Measurements from ENCODE around the gene TGM1.

The TGM1 gene

DNA sequence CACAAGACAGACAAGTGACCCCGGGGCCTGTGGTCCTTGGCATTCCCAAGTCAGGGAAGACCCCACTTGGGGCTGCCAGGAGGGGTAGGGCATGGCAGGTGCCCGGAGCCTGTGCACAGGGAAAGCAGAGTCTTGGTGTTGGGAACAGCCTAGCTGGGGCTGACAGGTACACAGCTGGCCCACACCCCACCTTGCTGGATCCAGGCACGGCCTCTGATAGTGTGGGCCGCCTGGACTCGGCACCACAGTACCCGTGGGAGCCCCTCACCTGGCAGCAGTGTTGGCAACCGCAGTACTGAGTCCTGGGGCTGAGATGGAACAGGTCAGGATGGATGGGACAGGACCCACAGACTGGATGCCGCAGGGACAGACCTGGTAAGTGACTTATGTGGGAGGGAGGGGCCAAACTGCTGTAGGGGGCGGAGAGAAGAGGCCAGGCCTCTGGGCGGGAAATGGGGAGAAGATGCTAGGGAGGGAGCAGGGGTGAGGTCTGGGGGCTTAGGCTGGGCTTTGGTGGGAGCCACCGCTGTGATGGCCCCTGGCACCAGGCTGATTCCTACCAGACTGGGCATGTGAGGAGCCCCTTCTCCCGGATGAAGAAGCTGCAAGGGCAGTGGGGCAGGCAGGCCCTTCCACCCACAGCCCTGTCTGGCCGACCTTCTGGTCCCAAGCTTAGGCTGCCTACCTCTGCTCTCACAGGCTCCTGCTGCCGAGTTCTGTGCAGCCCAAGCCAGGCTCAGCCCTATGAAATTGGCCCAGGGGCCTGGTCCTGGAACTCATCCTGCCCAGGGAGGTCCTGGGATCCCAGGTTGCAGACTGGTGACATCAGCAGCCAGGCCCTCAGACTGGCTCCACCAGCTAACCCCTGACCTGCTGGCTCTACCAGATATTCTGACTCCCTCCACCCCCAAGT lies at the start of gene TGM1:
TGM1 (minus strand) TSS at position 357 of the 913 bp plus-strand sequence. CDS start 825 bp downstream, outside the sequence.
- no peak for DNase-seq

DNA sequence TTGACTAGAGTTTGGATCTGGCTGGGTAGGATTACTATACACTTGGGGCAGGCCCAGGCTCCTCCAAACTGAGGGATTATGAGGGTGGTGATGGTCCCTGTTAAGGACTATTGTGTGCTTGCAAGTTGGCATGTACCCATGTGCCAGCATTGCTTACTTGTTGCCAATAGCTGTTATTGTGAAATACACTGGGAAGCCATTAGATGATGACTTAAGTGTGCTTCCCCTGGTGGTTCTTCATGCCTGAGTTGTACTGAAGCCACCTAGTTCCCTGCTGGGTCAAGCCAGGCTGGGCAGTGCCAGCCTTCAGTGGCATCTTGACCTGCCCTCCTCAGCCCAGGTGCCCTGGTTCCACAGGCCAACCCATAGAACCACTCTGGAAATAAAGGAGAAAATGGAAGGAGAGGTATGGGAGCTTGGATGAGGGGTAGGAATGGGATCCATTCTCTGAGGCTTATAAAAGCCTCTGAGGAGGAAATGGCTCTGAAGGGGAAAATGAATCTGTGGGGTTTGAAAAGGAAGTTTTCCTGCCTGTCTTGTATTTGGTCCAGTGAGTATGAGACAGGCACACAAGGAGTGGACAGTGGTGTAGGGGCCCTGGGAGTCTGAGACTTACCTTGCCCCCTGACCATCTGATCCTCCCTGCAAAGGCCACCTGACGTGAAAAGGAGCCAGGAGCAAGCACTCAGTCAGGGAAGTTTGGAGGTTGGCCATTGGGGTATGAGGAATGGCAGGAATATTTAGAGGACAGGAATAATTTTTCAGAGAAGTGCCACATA lies 49.0 kb upstream of the TGM1 start:
- no peak for DNase-seq

DNA sequence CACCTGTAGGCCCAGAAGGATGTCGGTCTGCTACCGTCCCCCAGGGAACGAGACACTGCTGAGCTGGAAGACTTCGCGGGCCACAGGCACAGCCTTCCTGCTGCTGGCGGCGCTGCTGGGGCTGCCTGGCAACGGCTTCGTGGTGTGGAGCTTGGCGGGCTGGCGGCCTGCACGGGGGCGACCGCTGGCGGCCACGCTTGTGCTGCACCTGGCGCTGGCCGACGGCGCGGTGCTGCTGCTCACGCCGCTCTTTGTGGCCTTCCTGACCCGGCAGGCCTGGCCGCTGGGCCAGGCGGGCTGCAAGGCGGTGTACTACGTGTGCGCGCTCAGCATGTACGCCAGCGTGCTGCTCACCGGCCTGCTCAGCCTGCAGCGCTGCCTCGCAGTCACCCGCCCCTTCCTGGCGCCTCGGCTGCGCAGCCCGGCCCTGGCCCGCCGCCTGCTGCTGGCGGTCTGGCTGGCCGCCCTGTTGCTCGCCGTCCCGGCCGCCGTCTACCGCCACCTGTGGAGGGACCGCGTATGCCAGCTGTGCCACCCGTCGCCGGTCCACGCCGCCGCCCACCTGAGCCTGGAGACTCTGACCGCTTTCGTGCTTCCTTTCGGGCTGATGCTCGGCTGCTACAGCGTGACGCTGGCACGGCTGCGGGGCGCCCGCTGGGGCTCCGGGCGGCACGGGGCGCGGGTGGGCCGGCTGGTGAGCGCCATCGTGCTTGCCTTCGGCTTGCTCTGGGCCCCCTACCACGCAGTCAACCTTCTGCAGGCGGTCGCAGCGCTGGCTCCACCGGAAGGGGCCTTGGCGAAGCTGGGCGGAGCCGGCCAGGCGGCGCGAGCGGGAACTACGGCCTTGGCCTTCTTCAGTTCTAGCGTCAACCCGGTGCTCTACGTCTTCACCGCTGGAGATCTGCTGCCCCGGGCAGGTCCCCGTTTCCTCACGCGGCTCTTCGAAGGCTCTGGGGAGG lies 47.9 kb upstream of the TGM1 start, which contains the start of gene LTB4R:
LTB4R (plus strand) TSS at position 857 of the 959 bp plus-strand sequence. CDS start 4,150 bp downstream, outside the sequence.
- DNase-seq = peak; percentile 67 to 73

DNA sequence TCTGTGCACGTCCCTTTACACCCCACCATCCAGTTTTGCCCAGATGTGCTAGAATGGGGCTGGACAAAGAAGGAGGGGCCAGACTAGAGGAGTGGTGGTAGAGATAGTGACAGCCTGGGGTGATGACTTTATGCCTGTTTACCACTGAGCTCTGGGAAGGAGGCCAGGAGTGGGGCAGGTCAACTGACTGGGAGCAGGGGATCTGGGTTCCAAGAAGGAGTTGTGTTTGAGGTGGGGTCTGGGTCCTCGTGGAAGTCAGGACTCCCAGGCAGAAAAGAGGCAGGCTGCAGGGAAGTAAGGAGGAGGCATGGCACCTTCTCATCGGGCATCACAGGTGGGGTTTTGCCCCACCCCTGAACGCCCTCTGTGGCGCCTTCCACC lies 47.3 kb upstream of the TGM1 start:
- no peak for DNase-seq

DNA sequence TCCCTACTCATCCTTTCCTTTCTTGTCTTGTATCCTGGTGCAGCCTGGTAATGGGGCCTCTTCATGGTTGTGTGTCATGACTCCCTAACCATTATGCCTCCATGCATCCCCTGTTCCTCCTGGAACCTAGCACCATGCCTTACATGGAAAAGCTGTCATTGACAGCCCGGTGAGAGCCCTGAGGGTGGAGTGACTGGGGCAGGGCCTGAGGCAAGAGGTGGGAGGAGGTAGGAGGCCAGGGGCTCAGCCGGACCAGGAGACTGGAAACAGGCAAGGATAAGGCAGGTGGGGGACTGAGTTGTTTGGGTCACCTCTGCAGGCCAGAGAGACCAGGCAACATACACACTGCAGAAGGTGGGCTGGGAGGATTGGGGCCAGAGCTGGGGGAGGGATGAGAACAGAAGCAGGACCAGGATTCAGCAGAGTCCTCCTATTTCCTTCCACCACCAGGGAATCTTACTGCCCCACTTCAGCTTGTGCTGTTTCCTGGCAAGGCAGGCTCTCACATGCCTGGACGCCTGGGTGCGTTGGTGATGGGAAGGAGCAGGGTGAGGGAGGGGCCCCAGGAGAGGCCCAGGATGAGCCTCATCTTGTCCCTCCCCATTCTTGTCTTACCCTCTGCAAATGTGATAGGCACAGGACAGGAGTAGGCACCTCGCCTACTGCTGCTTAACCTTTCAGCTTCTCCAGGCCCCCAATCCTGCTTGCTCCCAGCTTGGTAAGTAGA lies 46.7 kb upstream of the TGM1 start, which contains the start of gene LTB4R2:
LTB4R2 (plus strand) TSS at position 603 of the 727 bp plus-strand sequence. CDS start 525 bp downstream, outside the sequence.
- DNase-seq = no peak

DNA sequence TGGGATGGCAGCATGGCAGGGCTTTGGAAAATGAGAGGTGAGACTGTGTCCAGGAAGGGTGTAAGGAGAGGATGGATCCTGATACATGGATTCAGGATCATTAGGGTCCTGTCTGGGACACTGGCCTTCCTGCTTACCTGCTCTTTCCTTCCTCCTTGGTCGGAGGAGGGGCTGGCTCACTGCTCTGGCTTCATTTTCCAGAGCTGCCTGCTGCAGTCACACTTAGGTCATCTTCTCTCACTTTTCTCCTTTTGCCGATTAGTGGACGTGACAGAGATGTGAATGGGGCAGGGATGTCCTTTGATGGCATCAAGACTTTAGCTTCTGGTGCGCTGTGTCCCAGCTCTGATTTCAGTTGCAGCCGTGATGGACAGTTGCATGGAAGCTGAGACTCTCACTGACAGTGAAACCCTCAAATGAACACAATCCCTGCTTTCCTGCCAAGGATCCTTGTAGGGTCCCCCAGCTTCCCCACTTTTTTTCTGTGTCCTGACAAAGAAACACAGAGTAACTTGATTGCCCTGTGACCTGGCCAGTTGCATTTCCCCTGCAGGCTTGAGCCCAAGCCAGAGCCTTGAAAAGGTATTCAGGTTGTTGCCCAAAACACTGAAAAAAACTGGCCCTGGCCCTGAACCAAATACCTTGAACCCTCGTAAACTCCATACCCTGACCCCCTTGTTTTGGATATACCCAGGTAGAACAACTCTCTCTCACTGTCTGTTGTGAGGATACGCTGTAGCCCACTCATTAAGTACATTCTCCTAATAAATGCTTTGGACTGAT lies 45.6 kb upstream of the TGM1 start:
- no peak for DNase-seq

DNA sequence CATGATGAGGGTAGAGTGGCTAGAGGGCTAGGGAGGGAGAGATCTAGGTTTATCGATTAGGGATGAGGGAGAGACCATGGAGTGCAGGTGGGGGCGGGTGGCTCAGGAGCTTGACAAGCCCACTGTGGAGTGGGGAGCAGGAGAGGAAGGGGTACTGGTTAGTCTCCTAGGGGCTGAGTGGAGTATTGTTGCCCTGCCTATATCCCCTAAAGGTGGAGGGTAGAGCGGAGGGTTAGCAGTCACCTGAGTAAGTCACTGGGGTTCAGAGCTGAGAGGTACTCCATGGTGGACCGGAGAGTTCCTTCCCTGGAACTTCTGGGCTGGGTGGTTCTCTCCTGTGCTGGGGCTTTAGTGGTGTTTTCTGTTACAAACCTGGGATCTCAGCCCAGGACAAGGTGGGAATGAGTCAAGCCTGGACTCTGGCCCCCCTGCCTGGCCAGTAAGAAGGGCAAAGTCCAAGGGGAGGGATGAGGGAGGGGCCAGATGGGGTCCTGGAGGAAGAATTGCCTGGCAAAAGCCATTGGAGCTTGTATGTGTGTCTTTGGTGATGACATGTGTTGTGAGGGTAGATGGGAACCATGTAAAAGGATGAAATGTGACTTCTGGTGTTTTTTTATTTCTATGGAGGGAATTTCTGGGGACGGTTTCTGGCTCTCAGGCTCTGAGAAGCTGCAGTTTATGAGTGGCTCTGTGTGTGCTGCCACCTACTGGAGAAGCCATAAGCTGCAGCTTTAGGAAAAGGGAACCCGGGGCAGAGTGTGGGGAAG lies 44.8 kb upstream of the TGM1 start, which contains the start of gene CIDEB:
CIDEB (minus strand) TSS at position 403 of the 767 bp plus-strand sequence; CDS start at position 284, 119 bp downstream.
- DNase-seq = peak; percentile 66 to 75

DNA sequence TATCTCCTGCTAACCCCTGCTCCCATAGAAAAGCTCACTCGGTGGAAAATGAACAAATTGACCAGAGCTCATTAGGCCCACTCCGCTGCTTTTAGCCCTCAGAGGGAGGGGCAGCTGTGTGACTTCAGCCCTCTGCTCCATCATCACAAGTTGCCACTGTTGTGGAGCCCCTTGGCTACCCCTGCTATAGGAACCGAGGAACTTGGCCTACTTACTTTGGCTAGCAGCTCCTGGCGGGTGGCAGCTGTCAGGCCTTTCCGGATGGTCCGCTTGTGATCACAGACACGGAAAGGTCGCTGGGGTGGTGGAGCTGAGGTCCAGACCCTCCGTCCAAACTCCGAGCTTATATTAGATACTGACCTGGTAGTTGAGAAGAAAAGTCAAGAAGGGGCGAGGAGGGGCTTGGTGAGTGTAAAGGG lies 44.2 kb upstream of the TGM1 start:
- no peak for DNase-seq

DNA sequence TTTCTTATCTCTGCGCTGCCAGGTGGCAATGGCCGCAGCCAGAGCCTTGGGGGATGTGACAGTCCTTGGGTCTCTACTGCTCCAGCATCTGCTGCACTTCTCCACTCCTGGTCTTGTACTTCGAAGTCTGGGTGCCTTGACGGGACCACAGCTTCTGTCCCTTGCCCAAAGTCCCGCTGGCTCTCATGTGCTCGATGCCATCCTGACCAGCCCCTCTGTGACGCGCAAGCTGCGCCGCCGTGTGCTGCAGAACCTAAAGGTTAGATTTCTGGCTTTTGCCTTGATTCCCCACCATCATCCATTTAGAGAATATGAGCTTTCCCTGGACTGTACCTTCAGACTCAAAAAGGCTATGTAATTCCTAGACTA lies 41.0 kb upstream of the TGM1 start:
- no peak for DNase-seq

DNA sequence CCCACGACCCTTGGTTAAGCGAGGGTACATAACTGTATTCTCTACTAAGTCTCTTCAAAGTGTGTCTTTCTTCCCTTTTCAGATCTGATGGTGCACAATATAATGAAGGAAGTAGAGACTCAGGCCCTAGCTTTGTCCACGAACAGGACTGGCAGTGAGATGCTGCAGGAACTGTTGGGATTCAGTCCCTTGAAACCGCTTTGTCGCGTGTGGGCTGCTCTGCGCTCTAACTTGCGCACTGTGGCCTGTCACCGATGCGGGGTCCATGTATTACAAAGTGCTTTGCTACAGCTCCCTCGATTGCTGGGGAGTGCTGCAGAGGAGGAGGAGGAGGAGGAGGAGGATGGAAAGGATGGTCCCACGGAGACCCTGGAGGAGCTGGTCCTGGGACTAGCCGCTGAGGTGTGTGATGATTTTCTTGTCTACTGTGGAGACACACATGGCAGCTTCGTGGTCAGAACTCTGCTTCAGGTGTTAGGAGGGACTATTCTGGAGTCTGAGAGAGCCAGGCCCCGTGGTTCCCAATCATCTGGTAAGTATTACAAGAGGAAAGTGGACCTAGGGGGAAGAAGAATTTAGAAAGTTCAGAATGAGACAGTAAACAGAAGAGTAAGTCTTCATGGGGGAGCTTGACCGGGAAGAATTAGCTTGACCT lies 37.5 kb upstream of the TGM1 start:
- DNase-seq = no peak

DNA sequence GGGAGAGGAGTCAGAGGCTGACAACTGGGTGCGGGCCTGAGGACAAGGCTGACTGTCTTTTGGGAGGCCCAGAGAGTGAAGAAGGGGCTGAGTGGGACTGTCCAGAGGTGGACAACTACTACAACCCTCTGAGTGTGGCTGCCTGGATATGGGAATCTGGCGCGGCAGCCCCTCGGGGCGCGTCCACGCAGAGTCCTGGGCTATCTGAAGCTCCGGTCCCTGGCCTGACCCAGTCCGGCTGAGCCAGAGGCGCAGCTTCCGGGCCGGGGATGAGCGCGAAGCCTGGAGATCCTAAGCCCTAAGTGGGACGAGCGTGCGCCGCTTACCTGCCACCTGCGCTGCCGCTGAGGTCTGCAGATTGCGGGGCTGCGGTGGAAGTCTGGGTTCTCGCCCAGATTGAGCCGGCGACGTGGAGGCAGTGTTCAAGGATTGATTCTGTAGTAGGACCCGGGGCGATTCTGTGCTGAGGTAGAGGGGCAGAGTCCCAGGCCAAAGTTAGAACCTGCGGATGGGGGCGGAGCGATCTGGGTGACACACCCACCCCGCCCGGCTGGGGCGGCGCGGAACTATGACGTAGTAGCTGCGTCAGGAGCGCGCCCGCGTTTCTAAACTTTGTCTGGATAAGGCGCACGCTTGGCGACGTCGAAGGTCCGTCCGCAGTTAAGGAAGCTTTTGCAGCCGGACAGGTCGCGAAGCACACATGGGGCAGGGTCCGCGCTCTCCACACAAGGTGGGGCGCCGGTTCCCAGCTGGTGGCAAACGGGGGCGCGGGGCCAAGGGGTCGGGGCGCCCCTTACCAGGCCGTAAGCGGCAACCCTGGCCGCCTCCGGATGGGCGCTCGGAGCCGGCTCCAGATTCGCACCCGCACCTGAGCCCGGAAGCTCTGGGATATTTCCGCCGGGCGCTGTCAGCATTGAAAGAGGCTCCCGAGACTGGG lies 36.5 kb upstream of the TGM1 start, which contains the start of the genes DHRS1 and NOP9:
DHRS1 (minus strand) TSS at position 526 of the 937 bp plus-strand sequence. CDS start 674 bp downstream, outside the sequence.
NOP9 (plus strand) TSS at position 596 of the 937 bp plus-strand sequence; CDS start at position 701, 105 bp downstream.
- peak; percentile 94 to 95 for DNase-seq

DNA sequence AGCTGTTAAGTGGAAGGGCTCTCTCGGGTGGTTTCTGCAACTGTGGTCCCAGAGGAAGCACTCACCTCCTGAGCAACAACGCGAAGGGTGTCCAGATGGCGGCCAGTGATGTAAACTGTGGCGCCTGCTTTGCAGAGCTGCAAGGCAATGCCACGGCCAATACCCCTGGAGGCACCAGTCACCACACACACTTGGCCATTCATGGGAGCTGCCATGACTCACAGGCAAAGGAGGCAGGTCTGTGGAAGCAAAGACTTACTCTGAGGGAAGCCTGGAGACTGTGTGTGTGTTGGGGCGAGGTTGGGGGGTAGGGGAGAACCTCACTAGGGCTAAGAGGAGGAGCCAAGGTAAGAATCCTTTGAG lies 35.9 kb upstream of the TGM1 start:
- DNase-seq = peak in 1 of 2 experiments; percentile 26

DNA sequence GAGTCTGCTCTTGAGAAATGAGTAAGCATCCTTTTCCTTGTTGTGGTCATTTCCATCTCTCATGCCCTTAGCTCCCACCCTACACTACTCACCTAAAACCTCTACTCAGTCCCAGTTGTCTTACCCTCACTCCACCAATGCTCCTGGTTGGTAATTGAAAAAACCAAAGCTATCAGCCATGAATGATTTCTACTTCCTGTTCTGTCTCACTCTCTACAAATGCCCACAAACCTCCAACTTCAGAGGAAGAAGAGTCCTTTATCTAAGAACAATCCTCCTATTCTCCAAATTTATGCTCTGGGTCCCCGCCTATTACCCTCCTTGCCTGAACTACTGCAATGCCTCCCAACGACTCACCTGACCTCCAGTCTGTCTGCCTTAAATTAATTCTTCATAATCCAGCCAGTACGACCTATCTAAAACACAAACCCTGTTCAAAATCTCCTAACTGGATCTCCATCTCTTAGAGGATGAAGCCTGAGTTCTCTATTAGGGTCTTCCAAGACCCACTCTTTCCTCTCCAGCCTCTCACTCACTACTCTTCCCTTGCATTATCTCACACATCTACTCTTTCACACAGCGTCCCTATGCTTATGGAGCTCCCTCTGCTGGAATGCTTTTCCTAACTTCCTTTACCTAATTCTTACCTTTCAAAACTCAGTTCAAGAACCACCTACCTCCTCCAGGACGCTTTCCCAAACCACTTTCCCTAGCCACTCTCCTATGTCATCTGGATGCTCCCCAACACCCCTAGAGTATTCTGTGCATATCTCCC lies 34.4 kb upstream of the TGM1 start:
- DNase-seq = no peak

DNA sequence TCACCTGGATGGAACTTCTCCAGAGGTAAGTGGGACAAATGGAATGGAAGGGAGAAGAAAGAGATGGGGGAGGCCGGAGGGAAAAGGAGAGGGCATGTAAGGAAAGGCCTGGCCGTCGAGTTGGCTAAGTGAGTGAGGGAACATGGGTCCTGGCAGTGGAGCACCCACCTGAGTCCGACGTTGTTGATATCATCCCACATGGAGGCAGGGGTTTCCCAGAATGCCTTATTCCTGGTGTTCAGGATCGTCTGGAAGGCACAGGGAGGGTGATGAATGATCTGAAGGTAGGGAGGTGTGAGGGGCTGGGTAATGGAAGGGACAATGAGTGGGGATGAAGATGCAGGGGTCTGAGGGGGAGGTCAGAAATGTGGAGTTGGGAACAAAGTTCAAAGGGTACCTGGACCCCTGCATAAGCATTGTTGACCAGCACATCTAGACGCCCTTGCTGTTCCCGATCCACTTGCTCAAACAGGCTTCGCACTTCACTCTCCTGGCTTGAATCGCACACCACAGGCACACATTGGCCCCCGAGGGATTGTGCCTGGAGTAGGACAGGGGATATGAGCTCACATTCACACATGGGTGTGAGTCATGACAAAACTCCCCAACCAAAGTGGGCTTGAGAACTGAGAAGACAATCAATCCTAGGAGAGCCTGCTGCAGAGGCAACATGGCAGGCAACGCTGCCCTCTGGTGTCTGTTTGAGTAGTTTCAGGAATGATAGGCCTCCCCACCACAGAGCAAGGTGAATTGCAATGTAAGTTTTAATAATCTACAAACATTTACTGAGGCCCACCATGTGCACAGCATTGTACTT lies 33.6 kb upstream of the TGM1 start:
- peak; percentile 75 to 78 for DNase-seq

DNA sequence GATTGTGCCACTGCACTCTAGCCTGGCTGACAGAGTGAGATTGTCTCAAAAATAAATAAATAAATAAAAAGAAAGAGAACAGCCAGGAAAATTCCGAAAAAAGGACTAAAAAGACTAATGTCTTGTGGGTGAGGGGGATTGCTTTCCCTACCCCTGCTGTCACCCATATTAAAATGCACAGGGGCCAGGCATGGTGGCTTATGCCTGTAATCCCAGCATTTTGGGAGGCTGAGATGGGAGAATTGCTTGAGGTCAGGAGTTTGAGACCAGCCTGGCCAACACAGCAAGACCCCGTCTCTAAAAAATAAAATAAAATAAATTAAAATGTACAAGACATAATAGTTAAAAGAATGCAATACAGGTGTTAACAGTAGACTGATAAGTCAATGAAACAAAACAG lies 30.5 kb upstream of the TGM1 start:
- DNase-seq = no peak

DNA sequence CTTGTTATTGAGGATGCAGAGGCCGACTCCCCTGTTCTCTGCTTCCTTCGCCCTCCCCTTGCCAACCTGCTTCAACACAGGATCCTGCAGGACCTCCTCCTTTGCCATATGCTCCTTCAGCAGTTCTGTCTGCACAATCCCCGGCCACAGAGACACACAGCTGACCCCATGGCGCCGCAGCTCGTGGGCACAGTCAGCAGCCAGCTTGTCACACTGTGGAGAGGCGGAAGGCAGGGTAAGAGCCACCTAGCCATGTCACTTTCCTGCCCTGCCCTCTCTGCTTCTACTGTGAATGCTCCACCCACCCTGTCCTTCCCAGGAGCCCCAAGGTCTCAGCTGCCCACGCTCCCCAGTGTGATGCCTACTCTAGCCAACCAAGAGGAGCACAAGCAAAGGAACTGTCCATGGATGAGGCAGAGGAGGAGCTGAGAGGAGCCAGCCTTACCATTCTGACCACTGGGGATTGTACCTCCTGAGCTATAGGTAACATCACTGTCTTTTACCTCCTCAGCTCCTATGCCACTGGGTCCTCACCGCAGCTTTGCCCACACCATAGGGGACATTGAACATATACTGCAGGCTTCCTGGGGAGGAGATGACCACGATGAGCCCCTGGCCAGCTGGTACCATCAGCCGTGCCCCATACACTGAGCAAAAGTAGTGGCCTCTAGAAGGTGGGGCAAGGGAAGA lies 29.3 kb upstream of the TGM1 start:
- DNase-seq = no peak
